A204.1 (cell line): ENCODE data around the gene LGALS1.

Experiments used
- FAIRE-seq: peaks from 2 replicates; lab custom pipeline; 2012; peaks lifted over from hg19 to GRCh38; lab: Jason Lieb, UNC

The LGALS1 gene

DNA sequence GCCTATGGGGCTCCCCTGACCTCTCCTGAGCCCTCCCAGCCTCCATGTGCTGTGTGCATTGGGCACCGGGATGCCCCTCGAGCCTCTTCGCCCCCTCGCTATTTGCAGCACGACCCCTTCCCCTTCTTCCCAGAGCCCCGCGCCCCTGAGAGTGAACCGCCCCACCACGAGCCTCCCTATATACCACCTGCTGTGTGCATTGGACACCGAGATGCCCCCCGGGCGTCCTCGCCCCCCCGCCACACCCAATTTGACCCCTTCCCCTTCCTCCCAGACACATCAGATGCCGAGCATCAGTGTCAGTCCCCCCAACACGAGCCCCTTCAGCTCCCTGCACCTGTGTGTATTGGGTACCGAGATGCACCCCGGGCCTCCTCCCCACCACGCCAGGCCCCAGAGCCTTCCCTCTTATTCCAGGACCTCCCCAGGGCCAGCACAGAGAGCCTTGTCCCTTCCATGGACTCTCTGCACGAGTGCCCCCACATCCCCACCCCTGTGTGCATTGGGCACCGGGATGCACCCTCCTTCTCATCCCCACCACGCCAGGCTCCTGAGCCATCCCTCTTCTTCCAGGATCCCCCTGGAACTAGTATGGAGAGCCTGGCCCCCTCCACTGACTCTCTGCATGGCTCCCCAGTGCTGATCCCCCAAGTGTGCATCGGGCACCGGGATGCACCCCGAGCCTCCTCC, 50.3 kb downstream of the LGALS1 start:
- FAIRE-seq, result no peak

DNA sequence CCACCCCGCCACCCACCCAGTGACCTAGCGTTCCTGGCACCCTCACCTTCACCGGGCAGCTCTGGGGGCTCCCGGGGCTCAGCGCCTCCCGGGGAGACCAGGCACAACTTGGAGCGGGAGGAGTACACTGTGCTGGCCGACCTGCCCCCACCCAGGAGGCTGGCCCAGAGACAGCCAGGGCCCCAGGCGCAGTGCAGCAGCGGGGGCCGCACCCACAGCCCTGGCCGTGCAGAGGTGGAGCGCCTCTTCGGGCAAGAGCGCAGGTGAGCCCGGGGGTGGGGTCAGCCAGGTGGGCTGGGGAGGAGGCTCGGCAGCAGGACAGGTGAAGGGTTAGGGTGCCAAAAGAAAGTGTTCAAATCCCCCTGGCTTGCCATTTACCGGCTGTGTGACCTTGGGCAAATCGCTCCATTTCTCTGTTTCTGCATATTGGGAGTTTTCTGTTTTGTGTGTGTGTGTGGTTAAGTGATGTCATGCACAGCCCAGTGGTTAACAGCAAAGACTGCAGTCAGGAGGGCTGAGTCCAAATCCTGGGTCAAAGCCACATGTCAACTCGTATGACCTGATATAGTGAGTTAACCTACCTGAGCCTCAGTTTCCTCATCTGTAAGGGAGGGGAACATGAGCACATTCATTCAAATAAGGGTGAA, 50.9 kb downstream of the LGALS1 start:
- no peak for FAIRE-seq

DNA sequence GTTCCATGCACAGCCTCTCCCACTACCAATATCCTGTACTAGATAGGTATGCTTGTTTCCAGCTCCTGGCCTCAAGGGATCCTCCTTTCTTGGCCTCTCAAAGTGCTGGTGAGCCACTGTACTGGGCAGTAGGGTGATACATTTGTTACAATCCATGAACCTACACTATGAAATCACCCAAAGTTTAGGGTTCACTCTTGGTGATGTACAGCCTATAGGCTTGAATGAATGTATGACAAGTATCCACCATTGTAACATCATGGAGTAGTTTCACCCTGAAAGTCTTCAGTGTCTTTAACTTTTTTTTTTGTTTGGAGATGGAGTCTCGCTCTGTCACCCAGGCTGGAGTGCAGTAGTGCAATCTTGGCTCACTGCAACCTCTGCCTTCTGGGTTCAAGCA, 53.2 kb downstream of the LGALS1 start:
- FAIRE-seq, result no peak
